GF-D8 (cell line): ENCODE data around the gene SLC51B.
"Not testable (repeated sequence)": the region's sequence is repeated elsewhere in the genome, so short reads cannot be mapped to it uniquely, and the experiment has no call there.

Experiments used
- DNase-seq: peaks from one replicate; lab custom pipeline; 2025; lab: John Stamatoyannopoulos, UW

SLC51B gene

GRCh38 chr15:65041787-65042186, 3.4 kb upstream of the SLC51B start:
- DNase-seq: no peak

- no peak for DNase-seq
Observed at GRCh38 chr15:65042776-65043327, 2.3 kb upstream of the SLC51B start.

- not testable (repeated sequence) for DNase-seq
Observed at GRCh38 chr15:65044218-65044617, 969 bp upstream of the SLC51B start.

GRCh38 chr15:65048241-65048640, 3.1 kb downstream of the SLC51B start:
- DNase-seq: no peak

- no peak for DNase-seq
Observed at GRCh38 chr15:65049418-65049840, 4.2 kb downstream of the SLC51B start.

- no peak for DNase-seq
Observed at GRCh38 chr15:65050270-65050669, 5.1 kb downstream of the SLC51B start.

GRCh38 chr15:65051266-65051665, 6.1 kb downstream of the SLC51B start:
- DNase-seq: no peak

GRCh38 chr15:65052956-65053355, 7.8 kb downstream of the SLC51B start:
- no peak for DNase-seq

- DNase-seq: peak; percentile 9
Observed at GRCh38 chr15:65054333-65055200, 9.4 kb downstream of the SLC51B start.

- DNase-seq: no peak
Observed at GRCh38 chr15:65055201-65055870, 10.1 kb downstream of the SLC51B start.

GRCh38 chr15:65056106-65056505, 10.9 kb downstream of the SLC51B start:
- DNase-seq: no peak

GRCh38 chr15:65056868-65057548, 11.8 kb downstream of the SLC51B start:
- DNase-seq: no peak

- no peak for DNase-seq
Observed at GRCh38 chr15:65057549-65057940, 12.4 kb downstream of the SLC51B start.

GRCh38 chr15:65058394-65059368, 13.5 kb downstream of the SLC51B start:
- DNase-seq: no peak

- no peak for DNase-seq
Observed at GRCh38 chr15:65059369-65059750, 14.2 kb downstream of the SLC51B start.

- no peak for DNase-seq
Observed at GRCh38 chr15:65059931-65060596, 14.9 kb downstream of the SLC51B start.

- DNase-seq: no peak
Observed at GRCh38 chr15:65060641-65061397, 15.6 kb downstream of the SLC51B start.

- DNase-seq: no peak
Observed at GRCh38 chr15:65062061-65062460, 16.9 kb downstream of the SLC51B start.

- DNase-seq: no peak
Observed at GRCh38 chr15:65062726-65063125, 17.5 kb downstream of the SLC51B start.
